T-helper 1 cell treated with Interleukin-12 subunit alpha and Interleukin-12 subunit beta and Interleukin-4 antibody, amounts not matched to agents 30 ng/mL and 1 ng/mL, for 36 hours (primary cell): ENCODE measurements around the gene SPATA32. TPM values are rescaled to one million over a fixed set of nuclear protein-coding genes. Genes with fewer than 3 reads are reported as not detected.

Experiments used
- intact Hi-C: fragments of 100-400 bp; cut with micrococcal nuclease; formaldehyde crosslinking; loops from one replicate; pipeline ENCODE4 v1.15.1; 2024
- total RNA-seq: library from RNA; stranded (reverse); gene quantifications from 2 replicates; pipeline ENCODE4 v1.2.3, GENCODE V29; 2022

The SPATA32 gene
- 0.37 and 0.44 TPM in 2 replicates for total RNA-seq

GRCh38 chr17:45261577-45262515 is at the start of gene SPATA32:
Gene SPATA32 (minus strand): TSS chr17:45262094. CDS start chr17:45262016, 78 bp downstream.
- intact Hi-C loops = loop anchor here (1.0 kb wide), 1 partner anchor 14 kb away; no protein-coding TSS in a partner anchor

- intact Hi-C loops = loop anchor here (10.0 kb wide), 2 partner anchors 367 to 987 kb away; partner anchors contain the start of genes KIF18B and SLC25A39
Observed at GRCh38 chr17:45311401-45311759, 49.5 kb upstream of the SPATA32 start.

- intact Hi-C loops = loop anchor here (10.0 kb wide), 2 partner anchors 366 to 986 kb away; partner anchors contain the start of genes KIF18B and SLC25A39
Observed at GRCh38 chr17:45310380-45311324, 48.8 kb upstream of the SPATA32 start.

- intact Hi-C loops = no loop called here
Observed at GRCh38 chr17:45309400-45309799, 47.5 kb upstream of the SPATA32 start.

GRCh38 chr17:45308840-45309239 is 46.9 kb upstream of the SPATA32 start:
- intact Hi-C loops = no loop called here

GRCh38 chr17:45308016-45308365 is 46.1 kb upstream of the SPATA32 start:
- intact Hi-C loops = no loop called here

- intact Hi-C loops = loop anchor here (1.0 kb wide), 2 partner anchors 10 to 78 kb away; partner anchors contain the start of gene MAP3K14
Observed at GRCh38 chr17:45307290-45308015, 45.6 kb upstream of the SPATA32 start.

GRCh38 chr17:45306623-45307022 is 44.7 kb upstream of the SPATA32 start:
- intact Hi-C loops = loop anchor here (1.0 kb wide), 2 partner anchors 11 to 79 kb away; partner anchors contain the start of gene MAP3K14

GRCh38 chr17:45306094-45306493 is 44.2 kb upstream of the SPATA32 start:
- intact Hi-C loops = no loop called here

GRCh38 chr17:45305530-45306087 is 43.7 kb upstream of the SPATA32 start:
- intact Hi-C loops = no loop called here

- intact Hi-C loops = loop anchor here (2.0 kb wide), 1 partner anchor 14 kb away; the partner anchor contains the start of gene MAP3K14
Observed at GRCh38 chr17:45302649-45303173, 40.8 kb upstream of the SPATA32 start.

- intact Hi-C loops = loop anchor here (2.0 kb wide), 1 partner anchor 15 kb away; the partner anchor contains the start of gene MAP3K14
Observed at GRCh38 chr17:45302220-45302619, 40.3 kb upstream of the SPATA32 start.

- intact Hi-C loops = loop anchor here (2.0 kb wide), 1 partner anchor 15 kb away; the partner anchor contains the start of gene MAP3K14
Observed at GRCh38 chr17:45301674-45302073, 39.8 kb upstream of the SPATA32 start.

GRCh38 chr17:45300060-45300751 is 38.3 kb upstream of the SPATA32 start:
- intact Hi-C loops = no loop called here

- intact Hi-C loops = no loop called here
Observed at GRCh38 chr17:45299361-45299760, 37.5 kb upstream of the SPATA32 start.

GRCh38 chr17:45298546-45299285 is 36.8 kb upstream of the SPATA32 start:
- intact Hi-C loops = no loop called here

- intact Hi-C loops = no loop called here
Observed at GRCh38 chr17:45296833-45297124, 34.9 kb upstream of the SPATA32 start.

- intact Hi-C loops = no loop called here
Observed at GRCh38 chr17:45296003-45296832, 34.3 kb upstream of the SPATA32 start.
